ENCODE measurements around the gene DMD.
"Not testable (repeated sequence)": the region's sequence is repeated elsewhere in the genome, so short reads cannot be mapped to it uniquely, and the experiment has no call there.

The DMD gene

GRCh38 chrX:32592786-32593185, 618.6 kb downstream of the DMD start:
- DNase-seq: no peak

GRCh38 chrX:32591589-32591988, 619.8 kb downstream of the DMD start:
- no peak for DNase-seq

GRCh38 chrX:32582729-32583128, 628.6 kb downstream of the DMD start:
- no peak for DNase-seq

GRCh38 chrX:32576885-32577284, 634.5 kb downstream of the DMD start:
- no peak for DNase-seq

GRCh38 chrX:32572644-32573043, 638.7 kb downstream of the DMD start:
- DNase-seq: no peak

- no peak for DNase-seq
Observed at GRCh38 chrX:32571579-32571978, 639.8 kb downstream of the DMD start.

- no peak for DNase-seq
Observed at GRCh38 chrX:32562261-32562660, 649.1 kb downstream of the DMD start.

GRCh38 chrX:32545101-32545500, 666.2 kb downstream of the DMD start:
- no peak for DNase-seq

- no peak for DNase-seq
Observed at GRCh38 chrX:32538554-32538953, 672.8 kb downstream of the DMD start.

- no peak for DNase-seq
Observed at GRCh38 chrX:32533848-32534247, 677.5 kb downstream of the DMD start.

GRCh38 chrX:32532262-32532661, 679.1 kb downstream of the DMD start:
- DNase-seq: no peak

GRCh38 chrX:32530802-32531403, 680.4 kb downstream of the DMD start:
- no peak for DNase-seq

- not testable (repeated sequence) for DNase-seq
Observed at GRCh38 chrX:32528451-32528850, 682.9 kb downstream of the DMD start.

GRCh38 chrX:32525234-32525633, 686.1 kb downstream of the DMD start:
- DNase-seq: no peak

- no peak for DNase-seq
Observed at GRCh38 chrX:32524385-32524784, 687.0 kb downstream of the DMD start.

GRCh38 chrX:32520789-32521188, 690.6 kb downstream of the DMD start:
- no peak for DNase-seq

- no peak for DNase-seq
Observed at GRCh38 chrX:32514986-32515385, 696.4 kb downstream of the DMD start.

GRCh38 chrX:32501606-32502005, 709.7 kb downstream of the DMD start:
- no peak for DNase-seq

GRCh38 chrX:32496671-32497070, 714.7 kb downstream of the DMD start:
- DNase-seq: no peak

GRCh38 chrX:32495855-32496254, 715.5 kb downstream of the DMD start:
- no peak for DNase-seq

- DNase-seq: no peak
Observed at GRCh38 chrX:32489125-32489524, 722.2 kb downstream of the DMD start.

- no peak for DNase-seq
Observed at GRCh38 chrX:32483534-32484136, 727.7 kb downstream of the DMD start.

- DNase-seq: no peak
Observed at GRCh38 chrX:32480019-32480418, 731.3 kb downstream of the DMD start.

GRCh38 chrX:32472364-32472763, 739.0 kb downstream of the DMD start:
- no peak for DNase-seq

GRCh38 chrX:32455704-32456103, 755.6 kb downstream of the DMD start:
- DNase-seq: no peak
